Esophagus squamous epithelium (tissue), 4 donors: ENCODE results near the gene MCM3AP.

ENCODE experiments used
- POLR2A ChIP-seq, 4 donors: fragments of 450-650 bp; IDR thresholded peaks; one replicate each; pipeline ENCODE4 v1.6.1; 2017; ENCODE audit warnings: antibody characterized with exemption in 4 of 4, mild to moderate bottlenecking in 4 of 4, moderate library complexity in 3 of 4
- TF ChIP-seq, protein P1 (sequence below), 6 experiments: fragments of 450-650 bp in 4 of 6; fragments of 200-600 bp in 2 of 6; sonication (generic) in 2 of 6; IDR thresholded peaks; one replicate each; pipeline ENCODE4 v1.5.1; 2016 to 2019; ENCODE audit warnings: antibody characterized with exemption in 6 of 6, mild to moderate bottlenecking in 4 of 6, moderate library complexity in 4 of 6

DNA sequence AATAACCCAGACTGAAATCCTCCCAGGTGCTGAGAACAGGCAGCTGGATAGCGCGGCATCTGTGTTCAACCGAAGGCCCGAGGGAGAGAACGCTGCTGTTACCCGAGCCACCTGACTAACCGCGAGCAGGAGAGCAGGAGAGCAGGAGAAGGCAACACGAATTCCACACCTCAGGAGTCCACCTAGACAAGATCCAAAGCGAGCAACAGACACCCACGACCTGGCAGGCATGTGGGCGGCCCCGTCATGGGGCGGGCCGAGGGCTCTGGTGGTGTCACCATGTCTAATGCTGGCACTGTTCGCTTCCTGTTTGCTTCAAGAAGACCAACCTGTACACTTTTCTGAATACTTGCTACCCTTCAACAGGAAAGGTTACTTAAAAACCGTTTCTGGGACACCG, 80.2 kb downstream of the MCM3AP start:
- TF ChIP-seq, protein P1, sequence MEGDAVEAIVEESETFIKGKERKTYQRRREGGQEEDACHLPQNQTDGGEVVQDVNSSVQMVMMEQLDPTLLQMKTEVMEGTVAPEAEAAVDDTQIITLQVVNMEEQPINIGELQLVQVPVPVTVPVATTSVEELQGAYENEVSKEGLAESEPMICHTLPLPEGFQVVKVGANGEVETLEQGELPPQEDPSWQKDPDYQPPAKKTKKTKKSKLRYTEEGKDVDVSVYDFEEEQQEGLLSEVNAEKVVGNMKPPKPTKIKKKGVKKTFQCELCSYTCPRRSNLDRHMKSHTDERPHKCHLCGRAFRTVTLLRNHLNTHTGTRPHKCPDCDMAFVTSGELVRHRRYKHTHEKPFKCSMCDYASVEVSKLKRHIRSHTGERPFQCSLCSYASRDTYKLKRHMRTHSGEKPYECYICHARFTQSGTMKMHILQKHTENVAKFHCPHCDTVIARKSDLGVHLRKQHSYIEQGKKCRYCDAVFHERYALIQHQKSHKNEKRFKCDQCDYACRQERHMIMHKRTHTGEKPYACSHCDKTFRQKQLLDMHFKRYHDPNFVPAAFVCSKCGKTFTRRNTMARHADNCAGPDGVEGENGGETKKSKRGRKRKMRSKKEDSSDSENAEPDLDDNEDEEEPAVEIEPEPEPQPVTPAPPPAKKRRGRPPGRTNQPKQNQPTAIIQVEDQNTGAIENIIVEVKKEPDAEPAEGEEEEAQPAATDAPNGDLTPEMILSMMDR (IDR thresholded peaks at IDR 0.05) = no peak
- TF ChIP-seq POLR2A (IDR thresholded peaks at IDR 0.05) = no peak
